ENCODE data around the gene MYO5A.

- TF ChIP-seq, protein P1, sequence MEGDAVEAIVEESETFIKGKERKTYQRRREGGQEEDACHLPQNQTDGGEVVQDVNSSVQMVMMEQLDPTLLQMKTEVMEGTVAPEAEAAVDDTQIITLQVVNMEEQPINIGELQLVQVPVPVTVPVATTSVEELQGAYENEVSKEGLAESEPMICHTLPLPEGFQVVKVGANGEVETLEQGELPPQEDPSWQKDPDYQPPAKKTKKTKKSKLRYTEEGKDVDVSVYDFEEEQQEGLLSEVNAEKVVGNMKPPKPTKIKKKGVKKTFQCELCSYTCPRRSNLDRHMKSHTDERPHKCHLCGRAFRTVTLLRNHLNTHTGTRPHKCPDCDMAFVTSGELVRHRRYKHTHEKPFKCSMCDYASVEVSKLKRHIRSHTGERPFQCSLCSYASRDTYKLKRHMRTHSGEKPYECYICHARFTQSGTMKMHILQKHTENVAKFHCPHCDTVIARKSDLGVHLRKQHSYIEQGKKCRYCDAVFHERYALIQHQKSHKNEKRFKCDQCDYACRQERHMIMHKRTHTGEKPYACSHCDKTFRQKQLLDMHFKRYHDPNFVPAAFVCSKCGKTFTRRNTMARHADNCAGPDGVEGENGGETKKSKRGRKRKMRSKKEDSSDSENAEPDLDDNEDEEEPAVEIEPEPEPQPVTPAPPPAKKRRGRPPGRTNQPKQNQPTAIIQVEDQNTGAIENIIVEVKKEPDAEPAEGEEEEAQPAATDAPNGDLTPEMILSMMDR (optimal IDR thresholded peaks at IDR 0.05 in 1 of 3, IDR thresholded peaks at IDR 0.05 in 1 of 3, conservative IDR thresholded peaks at IDR 0.05 in 1 of 3; ENCODE audit: extremely low read depth in 1 of 3, insufficient read depth in 2 of 3, low read length in 3 of 3) = no peak
- no peak for TF ChIP-seq EZH2 (IDR thresholded peaks at IDR 0.05; ENCODE audit: low read length)
These were observed 48.0 kb upstream of the MYO5A start for GRCh38 chr15:52576692-52577091.
